K562 (cell line): ENCODE measurements around the gene KRTAP12-2. TPM values are rescaled to one million over a fixed set of nuclear protein-coding genes. Genes with fewer than 3 reads are reported as not detected.

Experiments used
- HDAC3 ChIP-seq: fragments of 450-650 bp; IDR thresholded peaks from 2 replicates; pipeline ENCODE4 v1.6.1; 2018; ENCODE audit warnings: borderline replicate concordance, mild to moderate bottlenecking, moderate library complexity; ENCODE audit not compliant: partially characterized antibody
- HDGF ChIP-seq: fragments of 450-650 bp; IDR thresholded peaks from 2 replicates; pipeline ENCODE4 v1.6.1; 2016
- REST ChIP-seq, 2 experiments: fragments of 450-650 bp; formaldehyde crosslinking in 1 of 2; IDR thresholded peaks; 2 replicates each; pipeline versions ENCODE4 v1.4.0 to v1.6.1; 2014 to 2020; ENCODE audit warnings: mild to moderate bottlenecking in 2 of 2, borderline replicate concordance in 1 of 2, low read depth in 1 of 2
- SNIP1 ChIP-seq: fragments of 450-650 bp; IDR thresholded peaks from 2 replicates; pipeline ENCODE4 v1.7.1; 2017; ENCODE audit warnings: low read depth, mild to moderate bottlenecking
- ZNF717 ChIP-seq: fragments of 250-450 bp; sonication (Bioruptor Pico); IDR thresholded peaks from 2 replicates; pipeline ENCODE4 v1.5.0; 2021
- ZSCAN29 ChIP-seq: fragments of 450-650 bp; IDR thresholded peaks from 2 replicates; pipeline ENCODE4 v1.6.1; 2017
- polyA plus RNA-seq, 8 experiments: library from polyadenylated mRNA; depleted of rRNA in 4 of 8; stranded (reverse) in 5 of 8; unstranded in 3 of 8; fragments of >200 nt; fragmentation: Nextera tagmentation in 2 of 8; fragmentation: Illumina TruSeq in 1 of 8; extraction: Ambion mirVana in 2 of 8; extraction: Trizol in 1 of 8; gene quantifications; 2 replicates each; pipeline versions ENCODE4 v1.2.1 to v1.2.3, GENCODE V29; 2011 to 2014; ENCODE audit warnings: inconsistent platforms in 1 of 8, missing spikeins in 1 of 8
- total RNA-seq, 7 experiments: library from RNA; depleted of rRNA in 6 of 7; stranded (reverse); fragments of >200 nt in 6 of 7; fragmentation: Illumina TruSeq in 2 of 7; extraction: Trizol in 2 of 7; gene quantifications; 2 replicates each; pipeline versions ENCODE4 v1.2.1 to v1.2.3, GENCODE V29; 2011 to 2021; ENCODE audit warnings: low replicate concordance in 1 of 7
- TF ChIP-seq, protein P1 (sequence below): sonication (generic); formaldehyde crosslinking; IDR thresholded peaks from 2 replicates; pipeline ENCODE4 v1.8.1; 2022; ENCODE audit warnings: missing genetic modification reagents

Gene KRTAP12-2
- total and polyA plus RNA-seq, 9 of the 15 experiments (the other 6 are each of a cell fraction or from before 2014, with no cell fraction given), result not detected

GRCh38 chr21:44713130-44713529 lies 46.4 kb upstream of the KRTAP12-2 start (continued):
- TF ChIP-seq, protein P1, sequence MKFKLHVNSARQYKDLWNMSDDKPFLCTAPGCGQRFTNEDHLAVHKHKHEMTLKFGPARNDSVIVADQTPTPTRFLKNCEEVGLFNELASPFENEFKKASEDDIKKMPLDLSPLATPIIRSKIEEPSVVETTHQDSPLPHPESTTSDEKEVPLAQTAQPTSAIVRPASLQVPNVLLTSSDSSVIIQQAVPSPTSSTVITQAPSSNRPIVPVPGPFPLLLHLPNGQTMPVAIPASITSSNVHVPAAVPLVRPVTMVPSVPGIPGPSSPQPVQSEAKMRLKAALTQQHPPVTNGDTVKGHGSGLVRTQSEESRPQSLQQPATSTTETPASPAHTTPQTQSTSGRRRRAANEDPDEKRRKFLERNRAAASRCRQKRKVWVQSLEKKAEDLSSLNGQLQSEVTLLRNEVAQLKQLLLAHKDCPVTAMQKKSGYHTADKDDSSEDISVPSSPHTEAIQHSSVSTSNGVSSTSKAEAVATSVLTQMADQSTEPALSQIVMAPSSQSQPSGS, result no peak
- TF ChIP-seq ZSCAN29 (no peak), REST (IDR thresholded peaks at IDR 0.05; ENCODE audit: borderline replicate concordance) (no peak), REST (CRISPR knock-in tag; IDR thresholded peaks at IDR 0.05; ENCODE audit: low read depth) (no peak), HDGF (no peak), ZNF717 (CRISPR knock-in tag) (no peak), HDAC3 (no peak), SNIP1 (no peak)
